Daoy (cell line): ENCODE measurements around the gene TSPAN32. TPM values are rescaled to one million over a fixed set of nuclear protein-coding genes. Genes with fewer than 3 reads are reported as not detected.
"Not testable (repeated sequence)": the region's sequence is repeated elsewhere in the genome, so short reads cannot be mapped to it uniquely, and the experiment has no call there.

Experiments used
- DNase-seq: peaks from one replicate; pipeline ENCODE4 v3.0.0-alpha.2; 2015; ENCODE audit warnings: low read depth
- total RNA-seq: library from RNA; depleted of rRNA; stranded (reverse); fragments of >200 nt; shearing (Covaris generic); gene quantifications from 2 replicates; pipeline ENCODE4 v1.2.3, GENCODE V29; 2014

The TSPAN32 gene
- total RNA-seq, 1 experiment from 2014 or later = not detected

- not testable (repeated sequence) for DNase-seq
These were observed 15.5 kb upstream of the TSPAN32 start for GRCh38 chr11:2286350-2286749.

GRCh38 chr11:2287091-2287490 is 14.7 kb upstream of the TSPAN32 start:
- no peak for DNase-seq

- DNase-seq = no peak
These were observed 12.5 kb upstream of the TSPAN32 start for GRCh38 chr11:2289350-2289749.

GRCh38 chr11:2289859-2290258 is 12.0 kb upstream of the TSPAN32 start:
- no peak for DNase-seq

GRCh38 chr11:2290351-2290841 is 11.4 kb upstream of the TSPAN32 start:
- no peak for DNase-seq

- no peak for DNase-seq
These were observed 8.3 kb upstream of the TSPAN32 start for GRCh38 chr11:2293531-2293971.

GRCh38 chr11:2293984-2294925 is 7.6 kb upstream of the TSPAN32 start:
- no peak for DNase-seq

GRCh38 chr11:2294926-2295290 is 6.9 kb upstream of the TSPAN32 start:
- no peak for DNase-seq

GRCh38 chr11:2295971-2296912 is 5.6 kb upstream of the TSPAN32 start:
- DNase-seq = no peak

GRCh38 chr11:2296913-2297622 is 4.7 kb upstream of the TSPAN32 start:
- no peak for DNase-seq

- no peak for DNase-seq
These were observed 4.2 kb upstream of the TSPAN32 start for GRCh38 chr11:2297623-2298030.

- no peak for DNase-seq
These were observed 3.5 kb upstream of the TSPAN32 start for GRCh38 chr11:2298131-2298794.

- DNase-seq = no peak
These were observed 2.7 kb upstream of the TSPAN32 start for GRCh38 chr11:2298795-2299761.

GRCh38 chr11:2299773-2300172 is 2.0 kb upstream of the TSPAN32 start:
- no peak for DNase-seq

- no peak for DNase-seq
These were observed 1.4 kb upstream of the TSPAN32 start for GRCh38 chr11:2300290-2300935.

GRCh38 chr11:2300936-2301630 is 730 bp upstream of the TSPAN32 start:
- DNase-seq = no peak

GRCh38 chr11:2302306-2302895 is 588 bp downstream of the TSPAN32 start:
- no peak for DNase-seq

- no peak for DNase-seq
These were observed 1.2 kb downstream of the TSPAN32 start for GRCh38 chr11:2302896-2303626.
